NOMO-1 (cell line): ENCODE measurements around the gene GRN.

Experiments
- DNase-seq, 2 experiments: peaks; one replicate each; lab custom pipeline; 2025; ENCODE audit not compliant: unreplicated experiment in 2 of 2; lab: John Stamatoyannopoulos, UW

GRN gene

DNA sequence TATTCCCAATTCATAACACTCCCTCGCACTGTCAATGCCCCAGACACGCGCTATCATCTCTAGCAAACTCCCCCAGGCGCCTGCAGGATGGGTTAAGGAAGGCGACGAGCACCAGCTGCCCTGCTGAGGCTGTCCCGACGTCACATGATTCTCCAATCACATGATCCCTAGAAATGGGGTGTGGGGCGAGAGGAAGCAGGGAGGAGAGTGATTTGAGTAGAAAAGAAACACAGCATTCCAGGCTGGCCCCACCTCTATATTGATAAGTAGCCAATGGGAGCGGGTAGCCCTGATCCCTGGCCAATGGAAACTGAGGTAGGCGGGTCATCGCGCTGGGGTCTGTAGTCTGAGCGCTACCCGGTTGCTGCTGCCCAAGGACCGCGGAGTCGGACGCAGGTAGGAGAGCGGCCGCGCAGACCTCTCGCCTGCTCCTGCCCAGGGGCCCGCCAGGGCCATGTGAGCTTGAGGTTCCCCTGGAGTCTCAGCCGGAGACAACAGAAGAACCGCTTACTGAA, at the start of gene GRN:
Gene GRN (plus strand): TSS at position 364 of the 515 bp plus-strand sequence. CDS start 3,863 bp downstream, outside the sequence.
- peak; percentile 97 to 98 for DNase-seq

DNA sequence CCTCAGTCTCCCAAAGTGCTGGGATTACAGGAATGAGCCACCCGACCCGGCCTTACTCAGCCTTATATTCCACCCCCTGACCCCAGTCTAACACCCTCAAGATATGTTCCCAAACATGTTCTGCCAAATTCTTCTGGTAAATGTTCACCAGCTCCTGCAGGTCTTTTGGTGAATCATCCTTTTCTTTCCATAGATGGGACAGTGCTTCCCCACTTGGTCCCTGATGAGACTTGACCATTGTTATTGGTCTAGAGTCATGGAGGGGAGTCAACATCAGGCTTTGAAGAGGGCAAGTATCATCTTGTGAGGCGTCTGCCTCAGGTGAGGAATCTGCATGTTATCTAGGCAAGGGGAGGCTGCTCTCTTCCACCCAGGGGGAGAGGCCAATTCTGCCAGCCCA, 47.1 kb upstream of the GRN start:
- no peak for DNase-seq

DNA sequence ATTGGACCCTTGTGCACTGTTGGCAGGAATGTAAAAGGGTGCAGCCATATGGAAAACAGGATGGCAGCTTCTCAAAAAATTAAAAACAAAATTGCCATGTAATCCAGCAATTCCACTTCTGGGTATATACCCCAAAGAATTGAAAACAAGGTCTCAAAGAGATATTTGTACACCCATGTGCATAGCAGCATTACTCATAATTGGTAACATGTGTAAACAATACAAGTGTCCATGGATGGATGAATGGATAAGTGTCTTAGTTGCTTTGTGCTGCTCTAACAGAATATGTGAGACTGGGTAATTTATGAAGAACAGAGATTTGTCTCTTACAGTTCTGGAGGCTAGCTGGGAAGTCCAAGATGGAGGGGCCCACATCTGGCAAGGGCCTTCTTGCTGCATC, 40.5 kb upstream of the GRN start:
- DNase-seq = no peak

DNA sequence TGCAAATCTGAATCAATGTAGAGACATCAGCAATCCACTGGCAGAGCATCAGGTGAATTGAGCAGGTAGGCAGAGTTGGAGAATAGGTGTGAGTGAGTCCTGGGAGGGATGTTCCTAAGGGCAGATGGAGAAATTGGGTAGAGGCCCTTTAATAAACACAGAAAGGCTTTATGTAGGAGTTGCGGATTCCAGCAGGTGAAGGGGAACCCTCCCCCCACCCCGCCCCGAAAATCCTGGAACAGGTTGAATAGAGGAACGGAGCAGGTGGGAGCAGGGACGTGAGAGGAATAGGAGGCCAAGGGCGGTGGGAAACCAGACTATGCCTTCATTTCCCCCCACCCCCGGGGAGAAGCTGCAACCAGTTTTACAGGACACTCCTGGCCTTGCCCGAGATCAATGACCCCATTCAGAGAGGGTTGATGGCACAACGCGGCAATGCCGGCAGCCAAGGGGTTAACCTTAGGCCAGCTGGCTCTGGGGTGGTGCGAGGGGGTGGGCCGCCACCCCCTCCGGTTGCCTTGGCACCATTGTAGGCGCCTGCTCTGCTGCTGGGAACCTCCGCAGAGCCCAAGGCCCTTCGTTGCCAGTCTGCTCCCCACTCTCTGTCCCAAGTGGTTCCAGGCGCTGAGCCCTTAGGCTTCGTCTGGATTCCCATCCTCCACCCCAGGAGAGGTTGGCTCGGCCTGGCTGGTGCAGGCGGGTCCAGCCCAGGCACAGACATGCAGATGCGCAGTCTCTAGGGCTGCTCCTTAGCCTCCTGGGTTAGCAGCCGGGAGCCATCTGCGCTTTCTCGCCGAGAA, 37.5 kb upstream of the GRN start:
- DNase-seq = no peak

DNA sequence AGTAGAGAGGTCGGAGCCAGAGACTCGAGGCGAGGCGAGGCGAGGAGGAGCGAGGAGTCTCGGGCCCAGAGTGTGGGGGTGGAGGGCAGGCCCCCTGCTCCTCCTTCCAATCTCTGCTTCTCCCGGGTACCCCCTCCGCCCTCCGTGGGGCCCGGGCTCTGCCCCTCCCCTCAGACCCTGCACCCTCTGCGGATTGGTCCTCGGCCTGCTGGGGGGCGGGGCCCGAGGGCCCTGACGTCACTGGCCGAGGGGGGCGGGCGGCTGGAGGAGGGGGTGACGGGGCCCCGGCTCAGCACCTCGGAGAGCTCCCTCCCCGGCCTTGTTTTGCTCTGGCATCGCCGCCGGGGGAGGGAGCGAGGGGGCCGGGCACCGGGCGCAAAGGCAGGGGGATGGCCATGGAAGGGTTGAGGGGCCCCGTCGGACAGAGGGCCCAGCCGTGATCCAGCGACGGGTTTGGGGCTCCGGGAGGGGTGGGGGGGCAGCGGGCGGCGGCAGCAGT, 36.7 kb upstream of the GRN start, which contains the start of gene RUNDC3A:
Gene RUNDC3A (plus strand): TSS at position 282 of the 499 bp plus-strand sequence. CDS start 232 bp downstream, outside the sequence.
- DNase-seq = peak; percentile 43 to 70

DNA sequence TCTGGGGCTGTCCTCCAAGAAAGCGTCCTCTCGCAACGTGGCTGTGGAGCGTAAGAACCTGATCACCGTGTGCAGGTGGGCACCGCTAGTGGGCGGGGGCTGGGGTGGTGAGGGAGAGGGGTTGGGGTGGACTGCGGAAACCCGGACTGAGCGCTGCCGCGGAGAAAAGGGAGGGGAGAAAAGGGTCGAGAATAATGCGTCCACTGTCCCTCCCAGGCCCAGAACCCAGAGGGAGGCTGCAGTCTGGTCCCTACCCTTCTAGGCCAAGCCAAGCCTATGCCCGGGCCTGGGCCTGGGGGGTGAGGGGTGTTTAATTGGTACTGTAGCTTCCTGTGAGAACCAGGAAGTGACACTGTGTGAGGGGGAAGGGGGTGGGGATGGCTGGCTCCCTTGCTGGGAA, 36.2 kb upstream of the GRN start:
- no peak for DNase-seq

DNA sequence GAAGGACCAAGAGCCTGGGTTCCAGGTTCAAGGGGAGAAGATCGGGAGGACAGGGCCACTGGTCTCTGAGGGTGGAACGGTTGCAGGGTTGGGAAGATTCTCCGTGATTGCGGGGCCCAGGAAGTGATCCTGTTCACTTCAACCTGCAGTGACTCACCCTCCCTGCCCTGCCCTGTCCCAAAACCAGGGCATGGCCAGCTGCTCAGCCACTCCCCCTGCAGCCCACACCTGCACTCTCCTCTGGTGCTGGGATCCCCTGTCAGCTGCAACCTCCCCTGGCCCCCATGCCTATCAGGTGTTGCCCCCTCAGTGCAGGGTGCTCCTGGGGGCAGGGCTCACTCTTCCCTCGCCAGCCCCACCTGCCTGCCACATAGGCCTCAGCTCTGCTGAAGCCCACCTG, 35.6 kb upstream of the GRN start:
- no peak for DNase-seq

DNA sequence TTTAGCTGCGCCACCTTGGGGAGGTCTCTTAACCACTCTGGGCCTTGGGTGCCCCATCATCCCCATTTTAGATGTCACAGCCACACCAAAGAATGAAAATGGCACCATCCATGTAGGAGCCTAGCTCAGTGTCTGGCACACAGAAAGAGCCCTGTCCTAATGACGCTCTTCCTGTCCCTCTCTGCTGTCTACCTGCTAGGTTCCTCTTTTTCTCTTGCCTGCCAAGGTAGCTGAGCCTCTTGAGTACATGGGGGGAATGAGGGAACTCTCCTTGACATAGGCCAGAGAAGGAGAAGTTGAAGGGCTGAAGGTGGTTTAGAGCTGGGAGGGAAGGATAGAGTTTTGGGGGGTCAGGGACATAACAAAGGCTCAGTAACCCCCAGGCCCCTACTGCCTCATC, 34.9 kb upstream of the GRN start:
- DNase-seq = no peak

DNA sequence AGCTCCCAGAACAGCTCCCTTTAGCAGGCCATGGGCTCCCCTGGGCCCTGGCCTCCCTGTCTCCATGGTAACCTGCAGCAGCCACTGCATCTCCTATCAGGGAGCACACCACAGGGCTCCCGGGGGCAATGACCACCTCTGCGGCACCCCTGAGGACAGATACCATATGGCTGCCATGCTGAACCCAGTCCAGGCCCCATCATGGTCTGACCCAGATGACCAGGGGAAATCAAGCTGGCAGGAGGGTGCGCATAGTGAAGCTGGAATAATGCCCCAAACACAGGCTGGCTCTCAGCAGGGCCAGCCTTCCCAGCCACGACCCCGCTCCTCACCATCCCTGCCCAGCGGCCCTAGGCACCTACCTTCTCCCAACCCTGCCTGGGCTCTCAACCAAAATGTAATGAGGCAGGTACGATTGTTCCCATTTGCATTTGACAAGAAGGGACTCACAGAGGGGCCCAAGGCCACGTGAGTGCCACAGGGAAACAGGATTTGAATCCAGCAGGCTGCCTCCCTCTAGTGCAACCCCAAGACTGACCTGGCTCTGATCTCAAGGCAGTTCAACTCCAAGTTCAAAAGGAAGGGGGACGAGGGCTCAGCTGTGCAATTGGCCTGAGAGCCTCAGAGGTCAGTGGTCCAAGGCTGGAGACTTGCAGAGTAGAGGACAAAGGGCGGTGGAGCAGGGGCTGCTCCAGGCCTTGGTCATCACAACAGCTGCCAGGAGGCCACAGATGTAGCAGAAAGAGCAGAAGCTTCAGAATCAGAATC, 34.3 kb upstream of the GRN start:
- DNase-seq = no peak

DNA sequence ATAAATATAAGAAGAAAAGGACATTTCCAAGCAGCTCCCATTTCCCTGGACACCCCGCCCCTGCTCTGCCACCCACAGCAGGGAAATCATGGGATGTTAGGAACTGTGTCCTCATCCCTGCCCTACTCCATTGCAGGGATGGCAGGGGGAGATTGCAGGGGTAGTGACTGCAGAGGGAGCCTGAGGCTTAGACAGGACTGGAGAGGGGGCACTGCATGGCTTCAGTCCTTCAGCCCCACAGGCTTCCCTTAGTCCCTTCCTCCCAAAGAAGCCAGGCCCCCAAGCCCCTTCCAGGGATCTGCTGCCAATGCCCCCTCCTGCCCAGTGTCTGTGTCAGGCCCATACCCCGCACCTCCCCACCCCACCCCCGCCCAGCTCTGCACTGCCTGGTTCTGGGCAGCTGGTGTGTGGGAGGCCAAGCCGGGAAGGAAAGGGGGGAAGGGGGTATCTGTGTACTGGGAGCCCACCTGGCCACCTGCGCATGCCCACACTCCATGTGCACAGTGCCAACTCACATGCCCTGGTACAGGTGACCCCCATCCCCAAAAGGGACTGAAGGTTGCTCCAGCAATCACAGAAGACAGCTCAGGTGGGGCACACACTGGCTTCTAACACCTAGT, 33.4 kb upstream of the GRN start:
- no peak for DNase-seq

DNA sequence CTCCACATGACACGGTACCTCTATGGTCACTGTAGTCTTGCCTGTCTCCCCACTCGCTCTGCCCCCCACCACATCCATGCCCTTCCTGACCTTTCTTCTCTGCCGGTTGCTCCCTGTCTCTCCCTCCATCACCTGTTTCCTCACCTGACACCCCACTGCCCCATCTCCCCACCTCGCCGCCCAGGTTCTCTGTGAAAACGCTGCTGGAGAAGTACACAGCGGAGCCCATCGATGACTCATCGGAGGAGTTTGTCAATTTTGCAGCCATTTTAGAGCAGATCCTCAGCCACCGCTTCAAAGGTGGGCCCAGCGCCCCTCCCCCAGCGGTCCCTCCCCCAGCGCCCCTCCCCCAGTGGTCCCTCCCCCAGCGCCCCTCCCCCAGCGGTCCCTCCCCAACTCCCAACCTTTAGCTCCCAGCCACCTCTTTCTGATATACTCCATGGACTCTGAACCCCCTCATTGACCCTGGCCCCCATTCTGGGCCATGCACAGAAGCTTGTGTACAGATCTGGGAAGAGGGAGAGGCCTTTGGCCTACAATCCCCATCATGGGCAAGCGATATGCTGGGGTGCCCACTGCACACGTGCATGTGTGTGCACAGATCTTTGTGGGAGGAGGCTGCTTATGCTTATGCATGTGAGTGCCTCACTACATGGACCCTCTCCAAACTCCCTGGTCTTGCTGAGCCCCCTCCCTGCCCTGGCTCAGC, 32.6 kb upstream of the GRN start:
- DNase-seq = no peak

DNA sequence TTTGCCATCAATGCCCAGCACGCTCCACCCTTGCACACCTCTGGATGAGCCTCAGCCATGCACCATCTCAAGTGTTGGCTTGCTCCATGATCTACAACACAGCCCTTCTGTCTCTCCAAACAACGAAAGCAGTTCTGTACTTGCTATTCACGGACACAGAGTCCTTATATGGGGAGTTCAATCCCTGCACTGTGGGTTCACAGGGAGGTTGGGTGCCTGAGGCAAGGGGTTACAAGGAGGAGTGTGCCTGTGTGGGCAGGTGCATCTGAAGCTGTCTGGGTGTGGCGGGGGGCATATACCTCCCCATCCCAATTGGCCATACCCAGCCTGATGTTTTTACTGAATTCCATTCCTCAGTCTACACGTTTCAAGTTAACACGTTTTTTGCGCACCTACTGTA, 31.1 kb upstream of the GRN start:
- DNase-seq = no peak

DNA sequence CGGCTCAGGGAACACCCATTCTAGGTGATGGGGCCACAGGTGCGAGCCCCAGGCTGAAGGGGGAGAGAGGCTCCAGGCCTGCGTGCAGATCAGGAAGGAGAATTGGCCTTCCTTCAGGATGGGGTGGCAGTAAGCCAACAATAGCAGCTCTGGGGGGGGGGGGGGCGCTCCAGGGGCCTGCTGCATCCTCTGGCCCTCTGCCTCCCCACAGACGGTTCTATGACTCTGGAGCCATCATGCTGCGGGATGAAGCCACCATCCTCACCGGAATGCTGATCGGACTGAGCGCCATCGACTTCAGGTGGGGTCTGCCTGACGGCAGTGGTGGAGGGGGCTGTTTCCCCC, 30.6 kb upstream of the GRN start:
- no peak for DNase-seq

DNA sequence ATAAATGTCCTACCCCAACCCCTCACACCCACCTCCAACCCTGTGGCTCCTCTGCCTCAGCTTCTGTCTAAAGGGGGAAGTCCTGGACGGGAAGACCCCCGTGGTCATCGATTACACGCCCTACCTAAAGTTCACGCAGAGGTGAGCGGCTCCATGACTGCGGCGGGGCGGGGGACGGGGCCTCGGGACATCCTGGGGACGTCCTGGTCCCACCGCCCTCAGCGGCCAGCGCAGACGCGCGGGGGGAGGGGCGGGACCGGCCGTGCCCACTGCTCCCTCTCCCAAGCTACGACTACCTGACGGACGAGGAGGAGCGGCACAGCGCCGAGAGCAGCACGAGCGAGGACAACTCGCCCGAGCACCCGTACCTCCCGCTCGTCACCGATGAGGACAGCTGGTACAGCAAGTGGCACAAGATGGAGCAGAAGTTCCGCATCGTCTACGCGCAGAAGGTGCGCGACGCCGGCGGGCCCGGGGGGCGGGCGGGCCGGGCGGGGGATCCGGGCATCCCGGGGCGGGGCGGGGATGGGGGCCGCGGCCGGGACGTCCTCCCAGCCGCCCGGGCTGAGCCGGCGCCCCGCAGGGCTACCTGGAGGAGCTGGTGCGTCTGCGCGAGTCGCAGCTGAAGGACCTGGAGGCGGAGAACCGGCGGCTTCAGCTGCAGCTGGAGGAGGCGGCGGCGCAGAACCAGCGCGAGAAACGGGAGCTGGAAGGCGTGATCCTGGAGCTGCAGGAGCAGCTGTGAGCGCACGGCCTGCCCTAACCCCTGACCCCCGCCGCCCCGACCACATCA, 30.0 kb upstream of the GRN start:
- no peak for DNase-seq

DNA sequence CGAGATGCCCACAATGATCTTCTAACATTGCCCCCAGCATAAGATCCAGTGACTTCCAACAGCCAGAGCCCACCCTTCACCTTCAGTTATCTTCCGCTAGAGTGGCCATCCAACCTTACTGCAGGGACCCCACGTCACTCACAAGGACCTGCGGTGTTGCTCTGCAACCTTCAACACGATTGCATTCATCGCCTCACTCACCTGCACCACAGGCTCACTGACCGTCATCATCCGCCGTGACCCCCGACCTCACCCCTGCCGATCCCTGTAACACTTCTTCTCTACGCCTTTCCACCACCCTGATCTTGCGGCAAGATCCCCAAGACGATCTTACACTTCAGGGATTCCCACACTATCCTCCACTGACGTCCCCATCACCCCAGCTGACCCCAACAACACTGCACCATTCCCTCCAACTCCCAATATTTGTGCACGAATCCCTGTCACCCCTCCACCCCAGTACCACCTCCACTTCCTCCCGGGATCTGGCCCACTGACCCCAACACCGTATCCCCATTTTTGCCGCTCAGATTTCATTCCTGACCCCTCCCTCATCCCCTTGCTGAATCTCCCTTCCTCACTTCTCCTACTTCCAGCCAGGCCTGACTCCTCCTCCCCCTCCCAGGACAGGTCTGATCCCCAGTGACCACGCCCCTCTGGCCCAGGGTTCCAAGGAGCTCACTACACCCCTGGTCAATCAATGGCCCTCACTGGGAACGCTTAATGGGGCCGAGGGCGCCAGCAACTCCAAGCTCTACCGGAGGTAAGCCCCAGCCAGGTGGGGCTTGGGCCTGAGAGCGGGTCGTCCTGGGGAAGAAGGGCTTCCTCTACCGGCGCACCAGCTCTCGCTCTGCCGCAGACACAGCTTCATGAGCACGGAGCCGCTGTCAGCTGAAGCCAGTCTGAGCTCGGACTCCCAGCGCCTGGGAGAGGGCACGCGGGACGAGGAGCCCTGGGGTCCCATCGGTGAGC, 29.1 kb upstream of the GRN start:
- no peak for DNase-seq

DNA sequence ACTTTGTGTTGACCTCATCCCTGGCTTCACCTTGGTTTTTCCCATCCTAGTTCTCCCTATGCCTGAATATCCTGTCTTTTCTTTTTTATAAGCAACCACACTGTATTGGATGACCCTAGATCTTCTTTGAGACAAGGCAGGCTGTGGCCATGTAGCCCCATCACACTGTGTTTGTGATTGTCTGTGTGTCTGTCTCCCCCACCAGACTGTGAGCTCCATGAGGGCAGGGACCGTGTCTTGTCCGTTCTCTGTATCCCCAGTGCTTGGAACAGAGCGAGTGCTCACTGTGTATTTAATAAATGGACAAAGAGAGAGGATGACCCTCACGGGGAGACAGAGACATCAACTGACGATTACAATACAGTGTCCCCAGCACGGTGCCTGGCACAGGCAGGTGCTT, 27.6 kb upstream of the GRN start:
- no peak for DNase-seq

DNA sequence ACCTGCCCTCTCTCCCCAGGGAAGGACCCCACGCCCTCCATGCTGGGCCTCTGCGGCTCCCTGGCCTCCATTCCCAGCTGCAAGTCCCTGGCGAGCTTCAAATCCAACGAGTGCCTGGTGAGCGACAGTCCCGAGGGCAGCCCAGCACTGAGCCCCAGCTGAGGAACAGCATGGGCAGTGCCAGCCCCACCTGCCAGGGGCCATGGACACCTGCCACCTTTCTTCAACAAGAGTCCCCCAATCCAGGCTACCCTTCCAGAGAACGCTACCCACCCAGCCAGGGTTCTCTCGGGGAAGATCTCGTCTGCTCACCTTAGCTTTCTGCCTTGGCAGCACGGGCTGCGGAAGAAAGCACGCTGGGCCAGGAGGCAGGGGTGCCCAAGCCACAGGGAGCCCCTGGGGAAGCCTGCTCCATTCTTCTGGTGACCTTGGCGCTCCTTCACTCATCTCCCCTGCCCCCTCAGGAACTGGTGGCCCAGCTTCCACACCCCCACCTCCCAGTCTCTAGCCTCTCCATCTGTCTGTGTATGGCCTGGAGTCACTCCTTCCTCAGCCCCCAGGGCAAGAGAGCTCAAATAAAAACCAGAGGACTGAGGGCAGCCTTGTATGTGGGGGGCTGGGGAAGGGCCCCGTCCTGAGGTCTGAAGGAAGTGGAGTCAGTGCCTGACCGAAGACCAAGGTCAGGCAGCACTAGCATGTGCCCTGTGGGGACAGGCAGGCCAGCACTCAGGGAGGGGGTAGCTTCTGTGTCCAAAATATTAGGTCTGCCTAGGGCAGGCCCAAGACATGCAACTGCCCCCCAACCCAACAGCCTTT, 26.8 kb upstream of the GRN start:
- DNase-seq = no peak

DNA sequence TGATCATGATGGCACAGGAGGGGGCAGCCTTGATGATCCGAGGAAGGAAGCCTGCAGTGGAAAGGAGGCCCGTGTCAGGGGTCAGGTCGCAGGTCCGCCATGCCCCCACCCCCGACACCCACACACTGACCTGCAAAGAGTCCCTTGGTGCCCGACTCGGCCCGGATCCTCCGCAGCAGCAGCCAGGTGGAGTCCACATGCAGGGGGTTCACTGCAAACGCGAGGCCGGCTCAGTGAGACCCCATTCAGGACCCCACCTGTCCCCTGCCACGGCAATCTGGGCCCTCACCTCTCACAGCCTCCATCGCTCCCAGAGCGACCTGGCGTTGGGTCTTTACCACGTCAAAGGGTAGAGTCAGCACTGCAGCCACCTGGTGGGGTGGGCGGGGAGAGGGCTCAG, 25.0 kb upstream of the GRN start:
- no peak for DNase-seq
